ENCODE data around the gene TEX44.
A peak's percentile ranks its signal among the peaks of the same experiment; 100 is the strongest.
"Not testable (repeated sequence)": the region's sequence is repeated elsewhere in the genome, so short reads cannot be mapped to it uniquely, and the experiment has no call there.

The TEX44 gene

DNA sequence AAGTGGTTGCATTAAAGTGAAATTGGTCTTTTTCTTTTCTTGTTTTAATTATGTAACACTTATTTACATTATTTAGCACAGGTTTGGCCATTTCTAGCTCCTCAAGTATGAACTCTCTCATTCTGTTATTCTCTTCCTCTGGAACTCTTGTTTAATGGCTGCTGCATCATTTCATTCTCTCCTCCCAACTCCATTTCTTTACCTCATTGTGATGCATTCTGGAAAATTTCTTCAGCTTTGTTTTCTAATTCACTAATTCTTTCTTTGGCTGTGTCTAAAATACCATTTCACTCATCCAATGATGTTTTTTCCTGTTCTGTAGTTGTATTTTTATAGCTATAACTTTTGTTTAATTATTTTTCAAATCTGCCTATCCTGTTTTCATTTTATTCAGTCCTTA is 39.9 kb upstream of the TEX44 start:
- no peak overlapping the region for H3K4me3 ChIP-seq (ENCODE audit: low read depth, low read length)
- no peak for TF ChIP-seq CTCF (IDR thresholded peaks at IDR 0.05; ENCODE audit: borderline replicate concordance, insufficient read depth, low read depth, low read length)

DNA sequence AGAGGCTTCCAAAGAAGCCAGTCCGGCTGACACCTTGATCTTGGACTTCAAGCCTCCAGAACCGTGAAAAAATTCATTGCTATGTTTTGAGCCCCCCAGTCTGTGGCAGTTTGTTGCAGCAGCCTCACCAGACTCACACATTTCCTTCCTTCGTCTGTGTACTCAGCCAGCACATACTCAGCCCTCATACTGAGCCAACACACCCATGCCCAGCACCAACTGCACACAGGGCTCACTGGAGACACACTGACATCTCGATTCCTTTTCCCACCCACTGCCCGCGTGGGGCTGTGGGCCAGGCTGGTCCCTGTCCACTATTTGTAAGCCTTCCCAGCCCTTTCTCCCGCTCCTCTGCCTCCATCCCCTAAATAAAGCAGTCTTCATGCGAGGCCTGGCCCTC is 38.3 kb upstream of the TEX44 start:
- TF ChIP-seq CTCF (IDR thresholded peaks at IDR 0.05; ENCODE audit: borderline replicate concordance, insufficient read depth, low read depth, low read length) = no peak
- H3K4me3 ChIP-seq (ENCODE audit: low read depth, low read length) = peak overlapping the region; percentile 39

DNA sequence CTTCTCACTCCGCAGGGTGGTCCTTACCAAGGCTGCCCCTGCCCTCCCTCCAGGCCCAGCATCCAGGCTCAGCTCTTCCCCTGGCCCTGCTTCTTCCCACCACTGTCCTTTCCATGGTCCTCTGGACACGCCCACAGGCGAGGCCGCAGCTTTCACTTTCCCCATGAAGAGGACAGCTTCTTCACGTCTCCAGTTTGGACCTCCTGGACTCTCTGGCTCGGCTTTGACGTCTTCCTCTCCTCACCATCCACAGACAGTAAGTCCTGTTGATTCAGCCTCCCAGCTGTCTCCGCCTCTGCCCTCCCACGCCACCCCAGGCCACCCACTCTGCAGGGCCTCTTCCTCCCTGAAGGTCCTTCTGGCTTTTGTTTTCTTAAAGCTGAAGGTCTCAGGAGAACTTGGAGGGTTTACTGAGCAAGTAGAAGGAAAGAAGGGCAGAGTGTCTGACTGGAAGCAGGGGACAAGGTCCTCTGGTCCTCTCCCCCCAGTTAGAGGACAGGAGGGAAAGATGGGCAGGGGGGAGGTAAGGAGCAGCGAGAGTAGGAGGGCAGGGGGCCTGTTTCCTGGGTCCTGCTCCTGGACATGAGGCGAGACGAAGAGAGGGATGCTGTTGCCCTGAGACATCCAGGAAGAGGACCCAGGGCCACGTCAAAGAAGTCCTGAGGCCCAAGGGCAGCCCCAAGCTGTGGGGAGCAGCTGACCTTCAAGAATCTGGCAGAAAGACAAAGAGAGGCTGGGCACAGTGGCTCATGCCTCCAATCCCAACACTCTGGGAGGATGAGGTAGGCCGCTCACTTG is 37.7 kb upstream of the TEX44 start:
- H3K4me3 ChIP-seq (ENCODE audit: low read depth, low read length) = peak overlapping the region; percentile 39
- no peak for TF ChIP-seq CTCF (IDR thresholded peaks at IDR 0.05; ENCODE audit: borderline replicate concordance, insufficient read depth, low read depth, low read length)

GRCh38 chr2:231556496-231556895 is 36.2 kb upstream of the TEX44 start:
- H3K4me3 ChIP-seq (ENCODE audit: low read depth, low read length) = not testable (repeated sequence)

DNA sequence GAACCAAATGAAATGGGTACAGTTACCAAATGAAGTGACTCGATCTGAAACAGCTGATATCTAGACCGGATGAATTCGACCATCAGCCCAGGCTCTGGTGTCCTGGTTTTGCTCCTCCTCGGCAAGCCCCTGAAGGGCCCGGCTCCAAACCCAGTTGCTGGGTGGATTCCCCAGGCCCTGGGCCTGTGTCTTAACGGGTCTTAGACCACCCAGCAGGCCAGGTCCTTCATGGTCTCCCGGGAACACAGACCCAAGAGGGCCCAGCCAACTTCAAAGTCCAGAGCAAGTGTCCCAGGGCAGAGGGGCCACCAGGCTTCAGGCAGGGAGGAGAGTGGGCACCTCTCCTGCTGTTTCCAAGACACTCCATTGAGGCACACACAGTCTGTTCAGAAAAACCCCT is 35.7 kb upstream of the TEX44 start:
- no peak overlapping the region for H3K4me3 ChIP-seq (ENCODE audit: low read depth, low read length)
- no peak for TF ChIP-seq CTCF (IDR thresholded peaks at IDR 0.05; ENCODE audit: borderline replicate concordance, insufficient read depth, low read depth, low read length)

DNA sequence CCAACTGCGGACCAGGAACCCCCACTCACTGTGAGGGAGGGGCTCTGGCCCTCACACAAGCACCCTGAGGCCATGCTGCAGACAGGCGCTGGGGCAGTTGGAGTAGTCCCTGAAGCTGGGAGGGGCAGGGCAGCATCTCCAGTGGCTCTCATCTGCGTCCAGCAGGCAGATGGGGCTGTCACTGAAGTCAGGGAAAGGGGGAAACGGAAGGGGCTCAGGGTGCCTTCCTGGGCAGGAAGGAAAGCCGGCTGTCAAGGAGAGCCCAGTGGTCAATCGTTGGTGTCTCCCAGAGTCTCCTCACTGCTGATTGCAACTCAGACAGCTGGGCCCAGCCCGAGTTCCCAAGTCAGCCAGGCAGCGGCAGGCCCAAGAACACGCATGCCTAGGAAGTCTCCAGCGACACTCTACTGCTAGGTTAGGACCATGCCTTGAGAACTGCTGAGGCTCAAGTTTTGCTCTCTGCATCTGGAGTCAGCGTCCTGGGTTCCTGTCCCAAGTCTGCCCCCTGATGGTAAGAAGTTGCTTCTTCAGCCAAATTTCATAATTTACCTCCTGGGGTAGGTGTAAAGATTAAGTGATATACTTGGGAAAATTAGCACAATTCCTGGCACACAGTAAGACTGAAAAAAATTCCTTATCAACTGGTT is 35.0 kb upstream of the TEX44 start:
- peak; percentile 66; the same call in 1 of the 2 replicates for TF ChIP-seq CTCF (IDR thresholded peaks at IDR 0.05; ENCODE audit: borderline replicate concordance, insufficient read depth, low read depth, low read length)

DNA sequence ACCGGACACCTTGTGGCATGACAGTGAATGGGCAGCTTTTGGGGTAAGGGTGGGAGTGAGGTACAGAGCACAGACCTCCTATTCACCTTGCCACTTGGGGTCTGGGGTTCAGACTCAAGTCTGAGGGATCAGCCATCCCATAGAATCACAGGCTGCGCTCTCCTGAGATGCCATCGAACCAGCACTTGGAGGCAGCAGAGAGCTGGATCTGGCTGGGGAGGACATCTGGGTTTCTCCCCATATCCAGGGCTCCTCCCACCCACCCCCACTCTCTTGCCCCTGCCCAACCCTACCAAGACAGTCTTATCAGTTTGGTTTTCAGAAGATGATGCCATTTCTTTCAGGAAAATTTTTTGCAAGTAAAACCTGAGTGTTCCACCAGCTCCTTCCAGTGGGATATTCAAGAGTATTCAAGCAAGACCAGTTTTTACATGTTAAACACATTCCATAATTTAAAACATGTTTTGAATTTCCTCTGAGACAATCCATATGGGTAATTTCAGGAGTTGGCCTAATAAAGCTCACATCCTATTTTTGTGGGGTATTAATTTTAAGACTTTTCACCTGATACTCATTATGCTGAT is 29.2 kb upstream of the TEX44 start:
- TF ChIP-seq CTCF (IDR thresholded peaks at IDR 0.05; ENCODE audit: borderline replicate concordance, insufficient read depth, low read depth, low read length) = peak; percentile 90
- H3K4me3 ChIP-seq (ENCODE audit: low read depth, low read length) = no peak overlapping the region

More for the DNA sequence above, 35.0 kb upstream of the TEX44 start:
- H3K4me3 ChIP-seq (ENCODE audit: low read depth, low read length) = no peak overlapping the region

Measured in GM12875 (cell line).